Progenitor cell of endocrine pancreas (in vitro differentiated cells): ENCODE data around the gene SLC22A2. TPM values are rescaled to one million over a fixed set of nuclear protein-coding genes. Genes with fewer than 3 reads are reported as not detected.

ENCODE experiments used
- DNase-seq: peaks from one replicate; pipeline ENCODE4 v3.0.0; 2021; ENCODE audit warnings: low spot score; ENCODE audit not compliant: unreplicated experiment
- H3K27ac Mint-ChIP-seq: 2 replicates; pipeline ENCODE4 v1.8.0; 2021; ENCODE audit warnings: mild to moderate bottlenecking, moderate library complexity, mixed read lengths
- H3K27me3 Mint-ChIP-seq: 2 replicates; pipeline ENCODE4 v1.8.0; 2021; ENCODE audit warnings: mixed read lengths
- H3K36me3 Mint-ChIP-seq: 2 replicates; pipeline ENCODE4 v1.8.0; 2022; ENCODE audit warnings: mixed read lengths; ENCODE audit not compliant: insufficient read depth
- H3K4me1 Mint-ChIP-seq: 2 replicates; pipeline ENCODE4 v1.8.0; 2021; ENCODE audit warnings: low read depth, mixed read lengths
- H3K4me3 Mint-ChIP-seq: 2 replicates; pipeline ENCODE4 v1.8.0; 2021; ENCODE audit warnings: low read depth, mild to moderate bottlenecking, moderate library complexity, mixed read lengths
- H3K9me3 Mint-ChIP-seq: 2 replicates; pipeline ENCODE4 v1.8.0; 2021; ENCODE audit warnings: low read depth, mixed read lengths
- total RNA-seq: library from RNA; stranded (reverse); gene quantifications from 2 replicates; pipeline ENCODE4 v1.2.1, GENCODE V29; 2021
- TF ChIP-seq, protein P1 (sequence below): fragments of 200-600 bp; sonication (generic); IDR thresholded peaks from one replicate; pipeline ENCODE4 v1.5.0; 2021; ENCODE audit warnings: antibody characterized with exemption, mild to moderate bottlenecking; ENCODE audit not compliant: unreplicated experiment

Gene SLC22A2
- total RNA-seq, 1 donor from 2014 or later: not detected

DNA sequence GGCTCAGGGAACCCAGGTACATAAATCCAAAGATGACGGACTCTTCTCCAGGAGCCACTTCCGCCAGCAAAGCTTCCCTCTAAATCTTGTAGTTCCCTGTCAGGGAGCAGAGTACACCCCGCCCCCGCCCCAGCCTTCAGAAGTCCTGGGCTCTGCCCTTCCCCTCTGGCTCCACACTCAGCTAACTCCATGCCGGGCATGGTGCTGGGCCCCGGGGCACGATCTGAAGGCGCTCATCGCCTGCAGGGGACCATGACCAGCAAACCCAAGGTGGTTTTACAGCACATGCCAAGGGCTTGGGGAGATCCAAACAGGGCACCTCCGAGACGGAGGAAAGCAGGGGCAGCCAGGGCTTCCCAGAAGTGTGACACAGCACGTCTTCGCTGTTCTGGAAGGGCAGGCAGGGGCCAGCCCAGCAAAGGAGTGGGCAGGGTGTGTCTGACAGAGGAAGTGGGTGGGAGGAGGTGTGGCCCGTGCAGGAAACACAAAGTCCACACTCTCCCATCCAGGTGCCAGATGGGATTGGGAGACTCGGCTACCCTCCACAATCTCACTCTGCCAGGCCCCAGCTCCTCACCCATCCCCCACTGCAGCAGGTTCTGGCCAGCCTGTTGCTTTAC, 41.6 kb upstream of the SLC22A2 start:
- TF ChIP-seq, protein P1, sequence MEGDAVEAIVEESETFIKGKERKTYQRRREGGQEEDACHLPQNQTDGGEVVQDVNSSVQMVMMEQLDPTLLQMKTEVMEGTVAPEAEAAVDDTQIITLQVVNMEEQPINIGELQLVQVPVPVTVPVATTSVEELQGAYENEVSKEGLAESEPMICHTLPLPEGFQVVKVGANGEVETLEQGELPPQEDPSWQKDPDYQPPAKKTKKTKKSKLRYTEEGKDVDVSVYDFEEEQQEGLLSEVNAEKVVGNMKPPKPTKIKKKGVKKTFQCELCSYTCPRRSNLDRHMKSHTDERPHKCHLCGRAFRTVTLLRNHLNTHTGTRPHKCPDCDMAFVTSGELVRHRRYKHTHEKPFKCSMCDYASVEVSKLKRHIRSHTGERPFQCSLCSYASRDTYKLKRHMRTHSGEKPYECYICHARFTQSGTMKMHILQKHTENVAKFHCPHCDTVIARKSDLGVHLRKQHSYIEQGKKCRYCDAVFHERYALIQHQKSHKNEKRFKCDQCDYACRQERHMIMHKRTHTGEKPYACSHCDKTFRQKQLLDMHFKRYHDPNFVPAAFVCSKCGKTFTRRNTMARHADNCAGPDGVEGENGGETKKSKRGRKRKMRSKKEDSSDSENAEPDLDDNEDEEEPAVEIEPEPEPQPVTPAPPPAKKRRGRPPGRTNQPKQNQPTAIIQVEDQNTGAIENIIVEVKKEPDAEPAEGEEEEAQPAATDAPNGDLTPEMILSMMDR: no peak
- H3K27ac Mint-ChIP-seq: no peak overlapping the region
- peaks cover 18% of the 10 kb centered on the region for H3K9me3 Mint-ChIP-seq
- no peak overlapping the region for H3K4me3 Mint-ChIP-seq
- no peaks in the 10 kb centered on the region for H3K27me3 Mint-ChIP-seq
- peaks cover 2% of the 10 kb centered on the region for H3K36me3 Mint-ChIP-seq
- H3K4me1 Mint-ChIP-seq: peaks cover 20% of the 10 kb centered on the region
- DNase-seq: no peak

DNA sequence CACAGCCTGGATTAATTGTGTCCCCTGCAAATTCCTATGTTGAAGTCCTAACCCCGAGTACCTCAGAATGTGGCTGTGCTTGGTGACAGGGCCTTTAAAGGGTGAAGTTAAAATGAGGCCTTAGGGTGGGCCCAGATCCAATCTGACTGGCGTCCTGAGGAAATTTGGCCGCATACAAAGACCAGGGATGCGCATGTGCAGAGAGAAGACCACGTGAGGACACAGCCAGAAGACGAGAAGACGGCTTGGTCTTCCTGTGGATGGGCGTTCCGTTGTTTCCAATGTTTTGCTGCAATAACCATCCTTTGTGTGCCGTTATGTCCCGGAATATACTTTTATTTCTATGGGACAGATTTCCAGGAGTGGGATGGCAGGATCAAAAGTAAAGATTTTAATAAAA, 40.9 kb upstream of the SLC22A2 start:
- Mint-ChIP-seq H3K27me3 (no peaks in the 10 kb centered on the region), H3K4me3 (no peak overlapping the region), H3K4me1 (peaks cover 20% of the 10 kb centered on the region), H3K9me3 (peaks cover 13% of the 10 kb centered on the region), H3K27ac (no peak overlapping the region), H3K36me3 (peaks cover 2% of the 10 kb centered on the region)
- TF ChIP-seq, protein P1: no peak
- no peak for DNase-seq

DNA sequence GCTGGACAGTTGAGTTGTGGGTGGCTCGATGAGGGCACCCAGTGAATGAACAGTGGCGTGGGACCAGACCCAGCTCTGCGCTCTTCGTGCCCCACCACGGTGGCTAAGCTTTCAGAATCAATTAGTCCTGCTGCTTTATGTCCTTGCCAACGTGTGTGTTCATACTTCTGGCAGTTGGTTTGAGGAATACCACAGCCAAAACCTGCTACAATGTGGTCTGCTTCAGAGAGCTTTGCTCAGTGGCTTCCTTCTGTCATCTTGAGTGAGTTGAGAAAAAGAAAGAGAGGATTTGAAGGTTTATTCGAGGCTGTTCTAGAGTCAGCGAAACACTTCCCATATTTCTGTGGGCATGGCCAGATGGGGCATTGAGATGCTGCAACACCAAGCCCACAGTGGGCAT, 39.5 kb upstream of the SLC22A2 start:
- peaks cover 21% of the 10 kb centered on the region for H3K4me1 Mint-ChIP-seq
- H3K27me3 Mint-ChIP-seq: no peaks in the 10 kb centered on the region
- DNase-seq: no peak
- H3K27ac Mint-ChIP-seq: no peak overlapping the region
- H3K4me3 Mint-ChIP-seq: no peak overlapping the region
- H3K9me3 Mint-ChIP-seq: peaks cover 8% of the 10 kb centered on the region
- TF ChIP-seq, protein P1: no peak
- peaks cover 2% of the 10 kb centered on the region for H3K36me3 Mint-ChIP-seq

DNA sequence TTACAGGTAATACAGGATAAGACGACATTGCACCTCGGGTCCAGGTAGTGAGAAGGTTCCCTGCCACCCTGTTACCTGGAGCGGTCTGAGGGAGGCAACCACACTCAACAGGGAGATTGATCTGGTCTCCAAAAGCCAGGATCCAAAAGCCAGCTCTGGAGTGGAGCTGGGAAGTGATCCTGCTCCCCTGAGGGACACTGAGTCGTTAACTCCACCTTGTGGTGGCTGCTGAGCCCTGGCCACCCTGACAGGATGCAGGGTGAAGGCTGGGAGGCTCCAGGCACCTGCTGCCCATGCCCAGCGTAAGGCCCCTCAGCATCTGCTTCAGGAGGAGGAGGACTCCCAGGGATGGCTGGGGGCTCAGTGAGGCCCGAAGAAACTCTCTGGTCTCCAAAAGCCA, 38.7 kb upstream of the SLC22A2 start:
- TF ChIP-seq, protein P1: peak; percentile 48
- Mint-ChIP-seq H3K36me3 (no peaks in the 10 kb centered on the region), H3K4me1 (peaks cover 18% of the 10 kb centered on the region), H3K4me3 (no peak overlapping the region), H3K9me3 (peaks cover 3% of the 10 kb centered on the region), H3K27me3 (no peaks in the 10 kb centered on the region), H3K27ac (no peak overlapping the region)
- no peak for DNase-seq

DNA sequence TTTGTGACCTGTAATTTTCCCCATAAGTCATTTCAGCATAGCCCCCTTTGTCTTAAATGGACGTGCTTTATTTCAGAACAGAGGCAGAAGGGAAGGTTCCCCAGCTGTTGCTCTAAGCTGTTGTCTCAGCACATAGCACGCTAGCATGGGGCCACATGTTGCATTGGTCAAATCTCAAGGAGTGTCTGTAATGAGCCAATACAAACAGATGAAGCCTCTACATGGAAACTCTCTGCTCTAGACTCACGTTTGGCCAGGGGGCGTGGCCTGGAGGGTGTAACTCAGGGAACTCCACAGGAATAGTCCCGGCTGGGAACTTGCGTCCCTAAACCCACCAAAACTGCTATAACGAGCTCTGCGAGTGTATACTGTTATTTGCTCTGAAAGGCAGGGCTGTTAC, 35.2 kb upstream of the SLC22A2 start:
- H3K9me3 Mint-ChIP-seq: peaks cover 3% of the 10 kb centered on the region
- no peak overlapping the region for H3K4me3 Mint-ChIP-seq
- no peak for DNase-seq
- peaks cover 3% of the 10 kb centered on the region for H3K27me3 Mint-ChIP-seq
- peaks cover 1% of the 10 kb centered on the region for H3K4me1 Mint-ChIP-seq
- no peaks in the 10 kb centered on the region for H3K36me3 Mint-ChIP-seq
- H3K27ac Mint-ChIP-seq: no peak overlapping the region
- TF ChIP-seq, protein P1: no peak
